ENCODE results near the gene ALG12. TPM values are rescaled to one million over a fixed set of nuclear protein-coding genes. Genes with fewer than 3 reads are reported as not detected.

Gene ALG12
- total and polyA plus RNA-seq, 2 experiments from 2014 or later: 18.7 to 23.3 TPM

DNA sequence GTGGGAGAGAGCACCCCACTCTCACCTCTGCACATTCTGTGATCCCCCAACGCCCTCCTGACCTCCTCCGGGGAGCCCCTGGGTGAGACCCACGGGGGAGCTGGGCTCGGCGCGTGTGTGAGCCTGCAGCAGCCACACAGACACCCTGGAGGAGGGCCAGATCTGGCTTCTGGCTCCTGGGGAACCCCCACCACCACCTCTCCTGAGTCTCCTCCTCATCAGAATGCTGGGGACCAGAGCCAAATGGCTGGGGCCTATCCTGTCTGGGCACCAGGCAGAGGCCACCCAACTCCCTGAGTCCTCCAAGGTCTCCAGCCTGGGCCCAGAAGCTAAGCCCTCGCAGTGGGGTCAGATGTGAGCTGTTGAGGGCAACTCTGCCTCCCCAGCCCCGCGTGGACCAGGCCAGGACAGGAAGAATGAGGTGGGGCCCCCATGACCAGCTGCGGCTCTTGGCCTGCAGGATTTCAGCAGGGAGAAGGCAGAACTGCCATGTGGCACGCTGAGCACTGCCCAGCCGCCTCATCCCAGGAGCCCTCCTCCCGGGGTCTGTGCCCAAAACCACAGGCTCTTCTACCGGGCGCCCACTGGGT is 36.8 kb upstream of the ALG12 start:
- peaks cover 8% of the 10 kb centered on the region; the same call in 2 of the 3 replicates for H3K4me1 Mint-ChIP-seq
- H2AFZ ChIP-seq: no peak overlapping the region
- ATAC-seq: no peak

More for the DNA sequence above, 36.8 kb upstream of the ALG12 start:
- Mint-ChIP-seq H3K27ac (no peak overlapping the region), H3K4me3 (no peak overlapping the region), H3K36me3 (ENCODE audit: low read depth) (no peaks in the 10 kb centered on the region), H3K9me3 (no peaks in the 10 kb centered on the region), H3K27me3 (ENCODE audit: insufficient read depth, low read depth, poor library complexity) (peaks cover 7% of the 10 kb centered on the region)
- no peaks in the 10 kb centered on the region for H3K9me2 ChIP-seq (ENCODE audit: insufficient read depth)
- H3K27ac ChIP-seq (ENCODE audit: low read depth): no peak overlapping the region
- H3K79me2 ChIP-seq (replicated peaks; ENCODE audit: insufficient read depth): no peaks in the 10 kb centered on the region
- H3K4me3 ChIP-seq: no peak overlapping the region
- no peak overlapping the region for H3K4me2 ChIP-seq
- no peak for DNase-seq (ENCODE audit: low spot score)
- H3F3A ChIP-seq (replicated peaks; ENCODE audit: low read depth): no peaks in the 10 kb centered on the region
- no peaks in the 10 kb centered on the region for H3K36me3 ChIP-seq (ENCODE audit: insufficient read depth)
- H3K27me3 ChIP-seq (ENCODE audit: insufficient read depth): peaks cover 10% of the 10 kb centered on the region; the same call in 1 of the 2 replicates
- H3K4me1 ChIP-seq (ENCODE audit: insufficient read depth): no peaks in the 10 kb centered on the region
- no peaks in the 10 kb centered on the region for H4K20me1 ChIP-seq (replicated peaks; ENCODE audit: insufficient read depth)
- no peak for TF ChIP-seq STAT1 (IDR thresholded peaks at IDR 0.05; ENCODE audit: unreplicated experiment)
- TF ChIP-seq, protein P1, sequence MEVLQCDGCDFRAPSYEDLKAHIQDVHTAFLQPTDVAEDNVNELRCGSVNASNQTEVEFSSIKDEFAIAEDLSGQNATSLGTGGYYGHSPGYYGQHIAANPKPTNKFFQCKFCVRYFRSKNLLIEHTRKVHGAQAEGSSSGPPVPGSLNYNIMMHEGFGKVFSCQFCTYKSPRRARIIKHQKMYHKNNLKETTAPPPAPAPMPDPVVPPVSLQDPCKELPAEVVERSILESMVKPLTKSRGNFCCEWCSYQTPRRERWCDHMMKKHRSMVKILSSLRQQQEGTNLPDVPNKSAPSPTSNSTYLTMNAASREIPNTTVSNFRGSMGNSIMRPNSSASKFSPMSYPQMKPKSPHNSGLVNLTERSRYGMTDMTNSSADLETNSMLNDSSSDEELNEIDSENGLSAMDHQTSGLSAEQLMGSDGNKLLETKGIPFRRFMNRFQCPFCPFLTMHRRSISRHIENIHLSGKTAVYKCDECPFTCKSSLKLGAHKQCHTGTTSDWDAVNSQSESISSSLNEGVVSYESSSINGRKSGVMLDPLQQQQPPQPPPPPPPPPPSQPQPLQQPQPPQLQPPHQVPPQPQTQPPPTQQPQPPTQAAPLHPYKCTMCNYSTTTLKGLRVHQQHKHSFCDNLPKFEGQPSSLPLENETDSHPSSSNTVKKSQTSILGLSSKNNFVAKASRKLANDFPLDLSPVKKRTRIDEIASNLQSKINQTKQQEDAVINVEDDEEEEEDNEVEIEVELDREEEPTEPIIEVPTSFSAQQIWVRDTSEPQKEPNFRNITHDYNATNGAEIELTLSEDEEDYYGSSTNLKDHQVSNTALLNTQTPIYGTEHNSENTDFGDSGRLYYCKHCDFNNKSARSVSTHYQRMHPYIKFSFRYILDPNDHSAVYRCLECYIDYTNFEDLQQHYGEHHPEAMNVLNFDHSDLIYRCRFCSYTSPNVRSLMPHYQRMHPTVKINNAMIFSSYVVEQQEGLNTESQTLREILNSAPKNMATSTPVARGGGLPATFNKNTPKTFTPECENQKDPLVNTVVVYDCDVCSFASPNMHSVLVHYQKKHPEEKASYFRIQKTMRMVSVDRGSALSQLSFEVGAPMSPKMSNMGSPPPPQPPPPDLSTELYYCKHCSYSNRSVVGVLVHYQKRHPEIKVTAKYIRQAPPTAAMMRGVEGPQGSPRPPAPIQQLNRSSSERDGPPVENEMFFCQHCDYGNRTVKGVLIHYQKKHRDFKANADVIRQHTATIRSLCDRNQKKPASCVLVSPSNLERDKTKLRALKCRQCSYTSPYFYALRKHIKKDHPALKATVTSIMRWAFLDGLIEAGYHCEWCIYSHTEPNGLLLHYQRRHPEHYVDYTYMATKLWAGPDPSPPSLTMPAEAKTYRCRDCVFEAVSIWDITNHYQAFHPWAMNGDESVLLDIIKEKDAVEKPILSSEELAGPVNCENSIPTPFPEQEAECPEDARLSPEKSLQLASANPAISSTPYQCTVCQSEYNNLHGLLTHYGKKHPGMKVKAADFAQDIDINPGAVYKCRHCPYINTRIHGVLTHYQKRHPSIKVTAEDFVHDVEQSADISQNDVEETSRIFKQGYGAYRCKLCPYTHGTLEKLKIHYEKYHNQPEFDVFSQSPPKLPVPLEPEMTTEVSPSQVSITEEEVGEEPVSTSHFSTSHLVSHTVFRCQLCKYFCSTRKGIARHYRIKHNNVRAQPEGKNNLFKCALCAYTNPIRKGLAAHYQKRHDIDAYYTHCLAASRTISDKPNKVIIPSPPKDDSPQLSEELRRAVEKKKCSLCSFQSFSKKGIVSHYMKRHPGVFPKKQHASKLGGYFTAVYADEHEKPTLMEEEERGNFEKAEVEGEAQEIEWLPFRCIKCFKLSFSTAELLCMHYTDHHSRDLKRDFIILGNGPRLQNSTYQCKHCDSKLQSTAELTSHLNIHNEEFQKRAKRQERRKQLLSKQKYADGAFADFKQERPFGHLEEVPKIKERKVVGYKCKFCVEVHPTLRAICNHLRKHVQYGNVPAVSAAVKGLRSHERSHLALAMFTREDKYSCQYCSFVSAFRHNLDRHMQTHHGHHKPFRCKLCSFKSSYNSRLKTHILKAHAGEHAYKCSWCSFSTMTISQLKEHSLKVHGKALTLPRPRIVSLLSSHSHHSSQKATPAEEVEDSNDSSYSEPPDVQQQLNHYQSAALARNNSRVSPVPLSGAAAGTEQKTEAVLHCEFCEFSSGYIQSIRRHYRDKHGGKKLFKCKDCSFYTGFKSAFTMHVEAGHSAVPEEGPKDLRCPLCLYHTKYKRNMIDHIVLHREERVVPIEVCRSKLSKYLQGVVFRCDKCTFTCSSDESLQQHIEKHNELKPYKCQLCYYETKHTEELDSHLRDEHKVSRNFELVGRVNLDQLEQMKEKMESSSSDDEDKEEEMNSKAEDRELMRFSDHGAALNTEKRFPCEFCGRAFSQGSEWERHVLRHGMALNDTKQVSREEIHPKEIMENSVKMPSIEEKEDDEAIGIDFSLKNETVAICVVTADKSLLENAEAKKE (CRISPR knock-in tag; IDR thresholded peaks at IDR 0.05): no peak
- TF ChIP-seq REST (IDR thresholded peaks at IDR 0.05; ENCODE audit: unreplicated experiment): no peak
- TF ChIP-seq, protein P2, sequence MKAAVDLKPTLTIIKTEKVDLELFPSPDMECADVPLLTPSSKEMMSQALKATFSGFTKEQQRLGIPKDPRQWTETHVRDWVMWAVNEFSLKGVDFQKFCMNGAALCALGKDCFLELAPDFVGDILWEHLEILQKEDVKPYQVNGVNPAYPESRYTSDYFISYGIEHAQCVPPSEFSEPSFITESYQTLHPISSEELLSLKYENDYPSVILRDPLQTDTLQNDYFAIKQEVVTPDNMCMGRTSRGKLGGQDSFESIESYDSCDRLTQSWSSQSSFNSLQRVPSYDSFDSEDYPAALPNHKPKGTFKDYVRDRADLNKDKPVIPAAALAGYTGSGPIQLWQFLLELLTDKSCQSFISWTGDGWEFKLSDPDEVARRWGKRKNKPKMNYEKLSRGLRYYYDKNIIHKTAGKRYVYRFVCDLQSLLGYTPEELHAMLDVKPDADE (IDR thresholded peaks at IDR 0.05): no peak
- TF ChIP-seq EZH2 (IDR thresholded peaks at IDR 0.05; ENCODE audit: low read depth, unreplicated experiment): no peak
- no peak for TF ChIP-seq CTCF (conservative IDR thresholded peaks at IDR 0.05; ENCODE audit: low read depth in 2 of 2)
- TF ChIP-seq CREB1 (CRISPR knock-in tag; IDR thresholded peaks at IDR 0.05; ENCODE audit: low read depth): no peak
- TF ChIP-seq ZNF331 (CRISPR knock-in tag; IDR thresholded peaks at IDR 0.05; ENCODE audit: low read depth): no peak
- no peak for TF ChIP-seq NANOG (IDR thresholded peaks at IDR 0.05; ENCODE audit: borderline replicate concordance)
- TF ChIP-seq JUNB (IDR thresholded peaks at IDR 0.05; ENCODE audit: unreplicated experiment): no peak
- no peak for TF ChIP-seq POLR2AphosphoS5 (IDR thresholded peaks at IDR 0.05; ENCODE audit: low read depth)
- no peak for TF ChIP-seq EZH2phosphoT487 (IDR thresholded peaks at IDR 0.05; ENCODE audit: unreplicated experiment)
- no peak for TF ChIP-seq ZNF114 (CRISPR knock-in tag; IDR thresholded peaks at IDR 0.05)

Measured in GM23338 (cell line).